Endothelial cell of umbilical vein (primary cell): ENCODE data around the gene DDI1.

Experiments
- EZH2 ChIP-seq: IDR thresholded peaks from 2 replicates; pipeline ENCODE4 v1.6.1; 2012; ENCODE audit warnings: borderline replicate concordance, low read depth, mild to moderate bottlenecking, moderate library complexity, low read length, inconsistent platforms; ENCODE audit not compliant: severe bottlenecking
- GATA2 ChIP-seq: IDR thresholded peaks from 2 replicates; pipeline ENCODE4 v1.7.0; 2011; ENCODE audit warnings: low read depth, mild to moderate bottlenecking, moderate library complexity, mixed read lengths, low read length; ENCODE audit not compliant: insufficient read length, insufficient read depth
- JUN ChIP-seq: IDR thresholded peaks from 2 replicates; pipeline ENCODE4 v1.6.1; 2011; ENCODE audit warnings: borderline replicate concordance, low read depth; ENCODE audit not compliant: insufficient read length, insufficient read depth
- MYC ChIP-seq: IDR thresholded peaks from one replicate; pipeline ENCODE4 v1.6.1; 2011; ENCODE audit warnings: mild to moderate bottlenecking, low read depth, low read length
- POLR2A ChIP-seq: IDR thresholded peaks from 2 replicates; pipeline ENCODE4 v1.6.1; 2012; ENCODE audit warnings: low read depth, mild to moderate bottlenecking, control low read depth, low read length
- POLR2AphosphoS5 ChIP-seq: IDR thresholded peaks from 2 replicates; pipeline ENCODE4 v1.6.1; 2012; ENCODE audit warnings: low read depth, mild to moderate bottlenecking, control low read depth, low read length, moderate library complexity; ENCODE audit not compliant: insufficient read depth
- TF ChIP-seq, protein P1 (sequence below), 2 donors: IDR thresholded peaks; 1 replicate in 1 of 2; 2 replicates in 1 of 2; pipeline ENCODE4 v1.5.1; 2011; ENCODE audit warnings: low read length in 2 of 2, mild to moderate bottlenecking in 2 of 2, moderate library complexity in 2 of 2, control low read depth in 1 of 2, inconsistent platforms in 1 of 2, low read depth in 1 of 2; ENCODE audit not compliant: insufficient read depth in 1 of 2; ENCODE audit errors: extremely low read depth in 1 of 2
- TF ChIP-seq, protein P2 (sequence below): IDR thresholded peaks from 2 replicates; pipeline ENCODE4 v1.6.1; 2011; ENCODE audit not compliant: insufficient read depth, insufficient read length

DNA sequence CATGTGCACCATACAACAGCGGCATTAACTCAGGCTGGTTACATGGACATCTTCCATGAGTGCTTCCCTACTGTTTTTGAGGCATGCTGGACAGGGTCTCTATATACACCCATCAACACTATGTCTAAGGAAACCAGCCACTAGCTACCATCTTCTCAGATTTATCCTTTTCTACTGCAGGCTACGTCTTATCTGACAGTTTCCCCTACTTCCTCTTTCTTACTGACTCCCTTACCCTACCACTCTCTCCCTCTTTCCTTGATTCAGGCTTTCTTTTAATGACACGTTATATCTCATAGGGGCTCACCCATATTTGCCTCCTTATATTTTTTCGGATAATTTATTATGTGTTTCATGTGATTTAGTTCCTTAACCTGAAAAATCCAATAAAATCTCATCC is 41.8 kb downstream of the DDI1 start:
- TF ChIP-seq EZH2 (no peak), GATA2 (no peak), POLR2A (no peak), POLR2AphosphoS5 (no peak), MYC (no peak), JUN (no peak)
- TF ChIP-seq, protein P1, sequence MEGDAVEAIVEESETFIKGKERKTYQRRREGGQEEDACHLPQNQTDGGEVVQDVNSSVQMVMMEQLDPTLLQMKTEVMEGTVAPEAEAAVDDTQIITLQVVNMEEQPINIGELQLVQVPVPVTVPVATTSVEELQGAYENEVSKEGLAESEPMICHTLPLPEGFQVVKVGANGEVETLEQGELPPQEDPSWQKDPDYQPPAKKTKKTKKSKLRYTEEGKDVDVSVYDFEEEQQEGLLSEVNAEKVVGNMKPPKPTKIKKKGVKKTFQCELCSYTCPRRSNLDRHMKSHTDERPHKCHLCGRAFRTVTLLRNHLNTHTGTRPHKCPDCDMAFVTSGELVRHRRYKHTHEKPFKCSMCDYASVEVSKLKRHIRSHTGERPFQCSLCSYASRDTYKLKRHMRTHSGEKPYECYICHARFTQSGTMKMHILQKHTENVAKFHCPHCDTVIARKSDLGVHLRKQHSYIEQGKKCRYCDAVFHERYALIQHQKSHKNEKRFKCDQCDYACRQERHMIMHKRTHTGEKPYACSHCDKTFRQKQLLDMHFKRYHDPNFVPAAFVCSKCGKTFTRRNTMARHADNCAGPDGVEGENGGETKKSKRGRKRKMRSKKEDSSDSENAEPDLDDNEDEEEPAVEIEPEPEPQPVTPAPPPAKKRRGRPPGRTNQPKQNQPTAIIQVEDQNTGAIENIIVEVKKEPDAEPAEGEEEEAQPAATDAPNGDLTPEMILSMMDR (IDR thresholded peaks at IDR 0.05; ENCODE audit: extremely low read depth in 1 of 2, insufficient read depth in 1 of 2, low read depth in 1 of 2, low read length in 2 of 2), result no peak
- TF ChIP-seq, protein P2, sequence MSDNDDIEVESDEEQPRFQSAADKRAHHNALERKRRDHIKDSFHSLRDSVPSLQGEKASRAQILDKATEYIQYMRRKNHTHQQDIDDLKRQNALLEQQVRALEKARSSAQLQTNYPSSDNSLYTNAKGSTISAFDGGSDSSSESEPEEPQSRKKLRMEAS, result no peak
